GM21390 (cell line): ENCODE results near the gene COPS7A.
A peak's percentile ranks its signal among the peaks of the same experiment; 100 is the strongest.

Experiments
- ATAC-seq: cut with Tn5 transposase; IDR thresholded peaks from one replicate; pipeline ENCODE4 v1.9.1; 2021; ENCODE audit not compliant: unreplicated experiment

COPS7A gene

GRCh38 chr12:6723607-6724408 lies at the start of gene COPS7A:
Gene COPS7A (plus strand): TSS chr12:6724046. CDS start chr12:6724657, 611 bp downstream.
- peak; percentile 93 for ATAC-seq

- no peak for ATAC-seq
Measured at GRCh38 chr12:6676962-6677361, 46.9 kb upstream of the COPS7A start.

GRCh38 chr12:6684609-6685008 lies 39.2 kb upstream of the COPS7A start:
- ATAC-seq, result no peak

DNA sequence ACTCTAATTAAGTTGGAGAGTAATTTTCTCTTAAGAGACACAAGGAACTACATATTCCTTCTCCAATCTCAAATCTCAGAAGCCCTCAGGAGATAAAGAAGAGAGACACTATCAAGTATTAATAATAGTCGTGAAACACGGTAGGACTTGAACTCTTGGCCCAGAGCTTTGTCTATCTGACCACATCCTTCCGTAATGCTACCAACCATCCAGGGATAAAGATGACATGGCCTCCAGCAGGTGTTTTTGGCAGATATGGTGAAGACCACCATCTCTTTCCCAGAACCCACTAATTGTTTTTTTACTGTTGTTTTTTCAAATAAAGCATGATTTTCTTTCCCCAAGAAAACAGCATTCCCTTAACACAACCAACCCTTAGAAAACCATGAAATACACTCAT lies 38.0 kb upstream of the COPS7A start:
- ATAC-seq, result no peak

DNA sequence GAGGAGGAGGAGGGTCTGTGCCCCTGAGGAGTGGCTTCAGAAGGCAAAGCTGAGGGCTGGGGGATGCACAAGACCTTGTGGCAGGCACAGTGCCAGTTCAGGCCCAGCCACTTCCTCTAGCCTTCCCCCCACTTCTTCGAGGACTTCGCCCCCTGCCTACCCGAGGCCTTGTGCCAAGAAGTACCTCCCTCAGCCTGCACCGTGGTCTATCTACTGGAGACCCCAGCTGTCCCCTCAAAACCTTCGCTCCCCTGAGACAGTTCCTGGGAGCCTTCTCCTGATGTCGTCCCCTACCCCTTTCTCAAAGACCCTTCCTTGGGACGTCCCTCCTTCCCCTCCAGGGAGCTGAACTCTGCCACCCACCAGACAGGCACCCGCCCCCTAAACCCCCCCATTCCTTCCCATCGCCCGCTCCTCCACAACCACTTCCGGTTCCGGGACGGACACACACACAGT lies 35.3 kb upstream of the COPS7A start:
- ATAC-seq, result peak; percentile 42

- ATAC-seq, result peak; percentile 84
Measured at GRCh38 chr12:6688999-6689882, 34.6 kb upstream of the COPS7A start, which contains the start of gene ZNF384. Gene ZNF384 (minus strand): TSS chr12:6689375. CDS start chr12:6679520, 9,855 bp downstream.

GRCh38 chr12:6691473-6691872 lies 32.4 kb upstream of the COPS7A start:
- no peak for ATAC-seq

DNA sequence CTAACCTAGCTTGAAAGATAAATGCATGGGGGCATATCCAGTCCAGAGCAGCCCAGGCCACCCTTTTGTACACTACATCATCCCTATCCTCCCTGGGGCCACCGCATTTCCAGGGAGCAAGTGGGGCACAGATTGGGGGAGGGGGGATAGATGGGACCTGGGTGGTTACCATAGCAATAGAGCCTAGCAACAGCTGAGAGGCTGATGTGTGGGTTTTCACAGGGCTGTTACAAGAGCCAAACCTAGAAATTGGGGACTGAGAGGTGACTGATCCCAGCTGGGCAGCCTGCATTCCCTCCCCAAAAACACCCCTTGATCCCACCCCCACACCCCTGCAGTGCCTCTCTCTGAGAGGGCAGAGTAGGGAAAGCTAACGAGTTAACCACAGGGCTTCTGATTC lies 31.0 kb upstream of the COPS7A start:
- ATAC-seq, result no peak

- no peak for ATAC-seq
Measured at GRCh38 chr12:6693832-6694355, 30.0 kb upstream of the COPS7A start.

GRCh38 chr12:6694701-6695100 lies 29.1 kb upstream of the COPS7A start:
- no peak for ATAC-seq

DNA sequence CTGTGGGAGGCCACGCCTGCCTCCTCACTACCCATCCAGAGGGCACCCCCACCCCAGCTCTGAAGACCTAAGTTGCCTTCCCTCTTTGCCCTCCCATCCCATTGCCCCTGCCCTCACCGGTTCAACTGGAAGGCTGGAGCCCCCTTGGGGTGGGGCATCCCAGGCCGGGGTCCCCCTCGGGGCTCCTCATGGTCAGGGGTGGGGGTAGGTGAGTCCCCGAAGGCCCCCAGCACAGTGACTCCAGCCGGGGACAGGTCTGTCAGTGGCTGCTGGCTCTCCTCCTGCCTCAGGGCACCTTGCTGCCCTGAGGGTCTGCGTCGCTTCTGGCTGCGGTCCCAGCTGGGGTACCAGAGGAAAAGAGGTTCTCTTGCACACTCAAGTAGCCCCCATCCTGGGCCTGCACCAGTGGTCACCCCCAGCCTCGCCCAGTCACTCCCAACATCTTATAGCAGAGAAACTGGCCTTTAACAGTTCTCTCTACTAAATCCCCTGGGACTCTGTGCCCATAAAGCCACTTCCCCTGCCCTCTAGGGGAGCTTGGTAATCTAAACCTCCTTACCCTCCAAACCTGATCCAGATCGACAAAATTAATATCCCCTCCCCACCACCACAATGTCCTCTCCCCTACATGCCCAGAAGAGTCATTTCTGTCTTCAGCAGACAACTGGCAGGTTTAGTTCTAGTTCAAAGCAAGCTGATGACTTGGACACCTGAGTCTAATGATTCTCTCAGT lies 28.4 kb upstream of the COPS7A start:
- no peak for ATAC-seq

- no peak for ATAC-seq
Measured at GRCh38 chr12:6696690-6697583, 26.9 kb upstream of the COPS7A start.

- no peak for ATAC-seq
Measured at GRCh38 chr12:6697584-6698351, 26.1 kb upstream of the COPS7A start.

- no peak for ATAC-seq
Measured at GRCh38 chr12:6698352-6699046, 25.3 kb upstream of the COPS7A start.

DNA sequence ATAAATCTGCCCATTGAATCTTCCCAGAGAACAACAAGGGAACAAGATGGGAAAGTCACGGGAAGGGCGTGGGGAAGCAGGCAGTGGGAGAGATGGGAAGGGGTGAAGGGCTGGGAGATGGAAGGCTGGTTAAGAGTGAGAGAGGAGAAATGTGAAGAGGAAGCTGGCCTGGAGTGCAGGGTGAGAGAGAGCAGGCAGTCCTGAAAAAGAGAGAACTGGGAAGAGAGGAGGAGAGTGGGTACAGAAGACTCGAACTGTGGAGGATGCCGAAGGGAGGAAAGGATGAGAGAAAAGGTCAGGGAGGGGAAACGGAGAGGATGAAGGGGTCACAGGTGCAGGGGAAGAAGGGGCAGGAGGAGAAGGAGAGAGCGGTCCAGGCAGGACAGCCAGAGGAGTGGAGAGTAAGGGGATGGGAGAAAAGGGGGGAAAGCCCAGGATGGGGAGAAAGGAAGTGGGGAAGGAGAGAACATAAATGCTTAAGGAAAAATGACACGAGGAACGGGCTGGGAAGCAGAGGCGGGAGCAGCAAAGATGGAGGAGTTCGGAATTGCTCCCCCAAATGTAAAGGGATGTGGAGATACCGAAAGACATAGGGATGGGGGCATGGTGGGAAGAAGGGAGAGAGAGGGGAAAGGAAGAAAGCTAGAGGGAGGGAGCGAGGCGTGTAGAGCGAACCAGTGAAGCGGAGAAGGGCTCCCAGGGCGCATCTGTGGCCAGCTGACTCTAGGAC lies 24.4 kb upstream of the COPS7A start:
- ATAC-seq, result no peak

DNA sequence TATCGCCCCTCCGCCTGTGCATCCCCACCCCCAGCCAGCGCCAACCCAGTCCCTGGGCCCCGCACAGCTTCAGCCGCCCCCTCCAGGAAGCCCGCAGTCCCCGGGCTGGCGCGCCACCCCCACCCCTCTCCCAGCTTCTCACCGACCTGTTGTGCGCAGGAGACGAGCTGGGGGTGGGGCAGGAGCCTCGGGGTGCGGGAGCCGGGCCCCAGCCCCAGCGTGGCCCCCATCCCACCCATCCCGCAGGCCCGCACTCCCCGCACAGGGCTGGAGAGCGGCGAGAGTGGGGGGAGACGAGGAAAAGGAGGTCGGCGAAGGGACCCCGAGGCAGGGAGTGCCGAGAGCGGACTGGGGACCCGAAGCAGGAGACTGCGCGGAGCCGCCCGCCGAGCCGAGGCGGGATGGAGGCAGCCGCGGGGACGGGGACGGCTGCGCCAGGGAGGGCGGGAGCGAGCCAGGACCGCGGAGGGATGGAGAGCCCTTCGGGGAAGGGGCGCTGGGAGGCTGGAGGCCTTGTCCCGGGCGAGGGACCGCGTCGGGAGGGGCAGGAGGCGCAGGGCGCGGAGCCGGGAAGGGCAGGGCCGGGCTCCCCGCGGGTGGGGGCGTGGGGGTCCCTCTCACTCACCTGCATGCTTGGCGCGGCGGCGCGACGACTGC lies 23.7 kb upstream of the COPS7A start:
- no peak for ATAC-seq

GRCh38 chr12:6700646-6701051 lies 23.2 kb upstream of the COPS7A start, which contains the start of gene PIANP:
Gene PIANP (minus strand): TSS chr12:6700815. CDS start chr12:6698061, 2,754 bp downstream.
- no peak for ATAC-seq
